ENCODE data around the gene TUBG1. TPM values are rescaled to one million over a fixed set of nuclear protein-coding genes. Genes with fewer than 3 reads are reported as not detected.

The TUBG1 gene
- total RNA-seq, 1 experiment from 2014 or later = 140 TPM

DNA sequence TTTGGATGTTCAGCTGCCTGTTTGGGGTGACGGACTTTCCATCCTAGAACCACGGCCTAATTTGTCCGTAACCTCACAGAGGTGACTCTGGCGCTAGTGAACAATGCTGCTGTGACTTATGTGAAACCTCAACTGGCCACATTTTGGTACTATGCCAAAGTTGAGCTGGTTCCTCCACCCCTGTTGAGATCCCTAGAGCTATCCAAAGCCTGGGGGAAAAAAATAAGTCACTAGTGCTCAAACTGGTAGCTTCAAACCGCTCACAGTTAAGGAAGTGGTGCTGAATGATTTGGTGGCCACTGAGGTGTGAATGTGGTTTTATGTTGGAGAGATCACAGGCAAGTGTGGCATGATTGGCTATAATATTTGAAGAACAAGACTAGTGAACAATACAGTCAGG is 38.3 kb downstream of the TUBG1 start (continued):
- TF ChIP-seq, protein P1, sequence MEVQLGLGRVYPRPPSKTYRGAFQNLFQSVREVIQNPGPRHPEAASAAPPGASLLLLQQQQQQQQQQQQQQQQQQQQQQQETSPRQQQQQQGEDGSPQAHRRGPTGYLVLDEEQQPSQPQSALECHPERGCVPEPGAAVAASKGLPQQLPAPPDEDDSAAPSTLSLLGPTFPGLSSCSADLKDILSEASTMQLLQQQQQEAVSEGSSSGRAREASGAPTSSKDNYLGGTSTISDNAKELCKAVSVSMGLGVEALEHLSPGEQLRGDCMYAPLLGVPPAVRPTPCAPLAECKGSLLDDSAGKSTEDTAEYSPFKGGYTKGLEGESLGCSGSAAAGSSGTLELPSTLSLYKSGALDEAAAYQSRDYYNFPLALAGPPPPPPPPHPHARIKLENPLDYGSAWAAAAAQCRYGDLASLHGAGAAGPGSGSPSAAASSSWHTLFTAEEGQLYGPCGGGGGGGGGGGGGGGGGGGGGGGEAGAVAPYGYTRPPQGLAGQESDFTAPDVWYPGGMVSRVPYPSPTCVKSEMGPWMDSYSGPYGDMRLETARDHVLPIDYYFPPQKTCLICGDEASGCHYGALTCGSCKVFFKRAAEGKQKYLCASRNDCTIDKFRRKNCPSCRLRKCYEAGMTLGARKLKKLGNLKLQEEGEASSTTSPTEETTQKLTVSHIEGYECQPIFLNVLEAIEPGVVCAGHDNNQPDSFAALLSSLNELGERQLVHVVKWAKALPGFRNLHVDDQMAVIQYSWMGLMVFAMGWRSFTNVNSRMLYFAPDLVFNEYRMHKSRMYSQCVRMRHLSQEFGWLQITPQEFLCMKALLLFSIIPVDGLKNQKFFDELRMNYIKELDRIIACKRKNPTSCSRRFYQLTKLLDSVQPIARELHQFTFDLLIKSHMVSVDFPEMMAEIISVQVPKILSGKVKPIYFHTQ (CRISPR knock-in tag; IDR thresholded peaks at IDR 0.05) = no peak
- TF ChIP-seq ZNF671 (CRISPR knock-in tag; IDR thresholded peaks at IDR 0.05) (no peak), FOXJ3 (CRISPR knock-in tag; IDR thresholded peaks at IDR 0.05; ENCODE audit: borderline replicate concordance) (no peak), CREB1 (CRISPR knock-in tag; IDR thresholded peaks at IDR 0.05) (no peak), JAZF1 (CRISPR knock-in tag; IDR thresholded peaks at IDR 0.05) (no peak), NFATC4 (CRISPR knock-in tag; IDR thresholded peaks at IDR 0.05) (no peak), ZNF138 (CRISPR knock-in tag; conservative IDR thresholded peaks at IDR 0.05) (no peak)
- TF ChIP-seq, protein P2, sequence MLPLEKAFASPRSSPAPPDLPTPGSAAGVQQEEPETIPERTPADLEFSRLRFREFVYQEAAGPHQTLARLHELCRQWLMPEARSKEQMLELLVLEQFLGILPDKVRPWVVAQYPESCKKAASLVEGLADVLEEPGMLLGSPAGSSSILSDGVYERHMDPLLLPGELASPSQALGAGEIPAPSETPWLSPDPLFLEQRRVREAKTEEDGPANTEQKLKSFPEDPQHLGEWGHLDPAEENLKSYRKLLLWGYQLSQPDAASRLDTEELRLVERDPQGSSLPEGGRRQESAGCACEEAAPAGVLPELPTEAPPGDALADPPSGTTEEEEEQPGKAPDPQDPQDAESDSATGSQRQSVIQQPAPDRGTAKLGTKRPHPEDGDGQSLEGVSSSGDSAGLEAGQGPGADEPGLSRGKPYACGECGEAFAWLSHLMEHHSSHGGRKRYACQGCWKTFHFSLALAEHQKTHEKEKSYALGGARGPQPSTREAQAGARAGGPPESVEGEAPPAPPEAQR (CRISPR knock-in tag; IDR thresholded peaks at IDR 0.05) = no peak

DNA sequence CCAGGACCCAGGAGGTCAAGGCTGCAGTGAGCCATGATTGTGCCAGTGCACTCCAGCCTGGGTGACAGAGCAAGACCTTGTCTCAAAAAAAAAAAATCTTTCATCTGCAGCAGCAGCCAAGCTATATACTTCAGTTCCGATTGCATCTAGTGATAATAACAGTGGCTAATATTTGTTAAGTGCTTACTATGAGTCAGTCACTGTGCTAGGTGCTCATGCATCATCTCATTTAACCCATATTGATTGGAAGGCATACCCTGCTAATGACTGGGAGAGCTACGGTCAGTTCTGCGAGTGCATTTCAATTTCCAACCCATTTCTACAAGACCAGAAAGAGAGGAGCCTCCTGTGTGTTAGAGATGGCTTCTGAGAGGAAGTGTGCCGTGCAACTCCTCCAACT is 41.9 kb downstream of the TUBG1 start:
- no peak for DNase-seq (ENCODE audit: low spot score)
- H3K4me3 Mint-ChIP-seq = no peak overlapping the region
- ChIA-PET POLR2A (no interaction called here), CTCF (no interaction called here)
- H3K27ac Mint-ChIP-seq = no peak overlapping the region
- H3K9me3 Mint-ChIP-seq = no peaks in the 10 kb centered on the region
- TF ChIP-seq SOX15 (CRISPR knock-in tag; IDR thresholded peaks at IDR 0.05) (no peak), ATF1 (CRISPR knock-in tag; IDR thresholded peaks at IDR 0.05) (no peak)
- TF ChIP-seq, protein P3, sequence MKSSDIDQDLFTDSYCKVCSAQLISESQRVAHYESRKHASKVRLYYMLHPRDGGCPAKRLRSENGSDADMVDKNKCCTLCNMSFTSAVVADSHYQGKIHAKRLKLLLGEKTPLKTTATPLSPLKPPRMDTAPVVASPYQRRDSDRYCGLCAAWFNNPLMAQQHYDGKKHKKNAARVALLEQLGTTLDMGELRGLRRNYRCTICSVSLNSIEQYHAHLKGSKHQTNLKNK (CRISPR knock-in tag; IDR thresholded peaks at IDR 0.05) = no peak
- TF ChIP-seq, protein P4, sequence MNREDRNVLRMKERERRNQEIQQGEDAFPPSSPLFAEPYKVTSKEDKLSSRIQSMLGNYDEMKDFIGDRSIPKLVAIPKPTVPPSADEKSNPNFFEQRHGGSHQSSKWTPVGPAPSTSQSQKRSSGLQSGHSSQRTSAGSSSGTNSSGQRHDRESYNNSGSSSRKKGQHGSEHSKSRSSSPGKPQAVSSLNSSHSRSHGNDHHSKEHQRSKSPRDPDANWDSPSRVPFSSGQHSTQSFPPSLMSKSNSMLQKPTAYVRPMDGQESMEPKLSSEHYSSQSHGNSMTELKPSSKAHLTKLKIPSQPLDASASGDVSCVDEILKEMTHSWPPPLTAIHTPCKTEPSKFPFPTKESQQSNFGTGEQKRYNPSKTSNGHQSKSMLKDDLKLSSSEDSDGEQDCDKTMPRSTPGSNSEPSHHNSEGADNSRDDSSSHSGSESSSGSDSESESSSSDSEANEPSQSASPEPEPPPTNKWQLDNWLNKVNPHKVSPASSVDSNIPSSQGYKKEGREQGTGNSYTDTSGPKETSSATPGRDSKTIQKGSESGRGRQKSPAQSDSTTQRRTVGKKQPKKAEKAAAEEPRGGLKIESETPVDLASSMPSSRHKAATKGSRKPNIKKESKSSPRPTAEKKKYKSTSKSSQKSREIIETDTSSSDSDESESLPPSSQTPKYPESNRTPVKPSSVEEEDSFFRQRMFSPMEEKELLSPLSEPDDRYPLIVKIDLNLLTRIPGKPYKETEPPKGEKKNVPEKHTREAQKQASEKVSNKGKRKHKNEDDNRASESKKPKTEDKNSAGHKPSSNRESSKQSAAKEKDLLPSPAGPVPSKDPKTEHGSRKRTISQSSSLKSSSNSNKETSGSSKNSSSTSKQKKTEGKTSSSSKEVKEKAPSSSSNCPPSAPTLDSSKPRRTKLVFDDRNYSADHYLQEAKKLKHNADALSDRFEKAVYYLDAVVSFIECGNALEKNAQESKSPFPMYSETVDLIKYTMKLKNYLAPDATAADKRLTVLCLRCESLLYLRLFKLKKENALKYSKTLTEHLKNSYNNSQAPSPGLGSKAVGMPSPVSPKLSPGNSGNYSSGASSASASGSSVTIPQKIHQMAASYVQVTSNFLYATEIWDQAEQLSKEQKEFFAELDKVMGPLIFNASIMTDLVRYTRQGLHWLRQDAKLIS (CRISPR knock-in tag; IDR thresholded peaks at IDR 0.05; ENCODE audit: borderline replicate concordance) = no peak
- TF ChIP-seq, protein P5, sequence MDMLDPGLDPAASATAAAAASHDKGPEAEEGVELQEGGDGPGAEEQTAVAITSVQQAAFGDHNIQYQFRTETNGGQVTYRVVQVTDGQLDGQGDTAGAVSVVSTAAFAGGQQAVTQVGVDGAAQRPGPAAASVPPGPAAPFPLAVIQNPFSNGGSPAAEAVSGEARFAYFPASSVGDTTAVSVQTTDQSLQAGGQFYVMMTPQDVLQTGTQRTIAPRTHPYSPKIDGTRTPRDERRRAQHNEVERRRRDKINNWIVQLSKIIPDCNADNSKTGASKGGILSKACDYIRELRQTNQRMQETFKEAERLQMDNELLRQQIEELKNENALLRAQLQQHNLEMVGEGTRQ (CRISPR knock-in tag; IDR thresholded peaks at IDR 0.05) = no peak
- TF ChIP-seq, protein P6, sequence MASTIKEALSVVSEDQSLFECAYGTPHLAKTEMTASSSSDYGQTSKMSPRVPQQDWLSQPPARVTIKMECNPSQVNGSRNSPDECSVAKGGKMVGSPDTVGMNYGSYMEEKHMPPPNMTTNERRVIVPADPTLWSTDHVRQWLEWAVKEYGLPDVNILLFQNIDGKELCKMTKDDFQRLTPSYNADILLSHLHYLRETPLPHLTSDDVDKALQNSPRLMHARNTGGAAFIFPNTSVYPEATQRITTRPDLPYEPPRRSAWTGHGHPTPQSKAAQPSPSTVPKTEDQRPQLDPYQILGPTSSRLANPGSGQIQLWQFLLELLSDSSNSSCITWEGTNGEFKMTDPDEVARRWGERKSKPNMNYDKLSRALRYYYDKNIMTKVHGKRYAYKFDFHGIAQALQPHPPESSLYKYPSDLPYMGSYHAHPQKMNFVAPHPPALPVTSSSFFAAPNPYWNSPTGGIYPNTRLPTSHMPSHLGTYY (CRISPR knock-in tag; IDR thresholded peaks at IDR 0.05) = no peak
- ATAC-seq = no peak
- peaks cover 10% of the 10 kb centered on the region for H3K4me1 Mint-ChIP-seq
- no peaks in the 10 kb centered on the region for H3K36me3 Mint-ChIP-seq
- H3K27me3 Mint-ChIP-seq (ENCODE audit: low read depth) = peaks cover 2% of the 10 kb centered on the region; the same call in 1 of the 2 replicates

Data from WTC11 (cell line).